SK-N-SH (cell line): ENCODE results near the gene PDGFC.

Source experiments
- GATA2 ChIP-seq: sonication (generic); formaldehyde crosslinking; IDR thresholded peaks from 2 replicates; pipeline ENCODE4 v1.5.0; 2020; ENCODE audit warnings: mild to moderate bottlenecking, missing genetic modification reagents
- MXI1 ChIP-seq: IDR thresholded peaks from 2 replicates; pipeline ENCODE4 v1.6.1; 2012; ENCODE audit warnings: mild to moderate bottlenecking, low read depth, low read length, improper control_type of control experiment
- RAD21 ChIP-seq: IDR thresholded peaks from 2 replicates; pipeline ENCODE4 v1.6.1; 2012; ENCODE audit warnings: mild to moderate bottlenecking, low read length
- SMC3 ChIP-seq: IDR thresholded peaks from 2 replicates; pipeline ENCODE4 v1.6.1; 2012; ENCODE audit warnings: low read depth, low read length, improper control_type of control experiment
- TAF1 ChIP-seq: IDR thresholded peaks from 2 replicates; pipeline ENCODE4 v1.6.1; 2012; ENCODE audit warnings: low read depth, mild to moderate bottlenecking, low read length, moderate library complexity, borderline replicate concordance
- TF ChIP-seq, protein P1 (sequence below): fragments of 200-600 bp; sonication (generic); IDR thresholded peaks from 2 replicates; pipeline ENCODE4 v1.6.1; 2017; ENCODE audit warnings: antibody characterized with exemption, mild to moderate bottlenecking, moderate library complexity
- TF ChIP-seq, protein P2 (sequence below): IDR thresholded peaks from 2 replicates; pipeline ENCODE4 v1.6.1; 2012; ENCODE audit warnings: mild to moderate bottlenecking, low read depth, low read length, moderate library complexity
- TF ChIP-seq, protein P3 (sequence below): IDR thresholded peaks from 2 replicates; pipeline ENCODE4 v1.4.0; 2012; ENCODE audit warnings: low read depth, borderline replicate concordance

DNA sequence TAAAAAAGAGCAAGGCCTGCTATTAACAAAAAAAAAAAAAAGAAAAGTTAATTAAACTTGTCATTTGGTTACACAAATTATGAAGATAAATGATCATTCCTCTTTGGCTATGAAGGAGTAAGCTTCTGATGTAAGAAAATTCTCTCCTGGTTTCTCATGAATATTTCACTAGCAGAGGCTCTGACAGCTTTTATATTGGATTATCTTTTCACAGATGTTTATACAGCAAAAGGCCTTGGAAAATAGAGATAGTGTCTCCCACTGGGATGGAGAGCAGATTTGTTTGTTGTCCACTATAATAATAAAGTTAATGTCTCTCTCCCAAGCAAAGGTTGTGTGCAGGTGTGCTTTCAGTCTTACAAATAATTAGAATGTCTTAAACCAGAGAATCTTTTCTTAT is 40.7 kb upstream of the PDGFC start:
- TF ChIP-seq, protein P1, sequence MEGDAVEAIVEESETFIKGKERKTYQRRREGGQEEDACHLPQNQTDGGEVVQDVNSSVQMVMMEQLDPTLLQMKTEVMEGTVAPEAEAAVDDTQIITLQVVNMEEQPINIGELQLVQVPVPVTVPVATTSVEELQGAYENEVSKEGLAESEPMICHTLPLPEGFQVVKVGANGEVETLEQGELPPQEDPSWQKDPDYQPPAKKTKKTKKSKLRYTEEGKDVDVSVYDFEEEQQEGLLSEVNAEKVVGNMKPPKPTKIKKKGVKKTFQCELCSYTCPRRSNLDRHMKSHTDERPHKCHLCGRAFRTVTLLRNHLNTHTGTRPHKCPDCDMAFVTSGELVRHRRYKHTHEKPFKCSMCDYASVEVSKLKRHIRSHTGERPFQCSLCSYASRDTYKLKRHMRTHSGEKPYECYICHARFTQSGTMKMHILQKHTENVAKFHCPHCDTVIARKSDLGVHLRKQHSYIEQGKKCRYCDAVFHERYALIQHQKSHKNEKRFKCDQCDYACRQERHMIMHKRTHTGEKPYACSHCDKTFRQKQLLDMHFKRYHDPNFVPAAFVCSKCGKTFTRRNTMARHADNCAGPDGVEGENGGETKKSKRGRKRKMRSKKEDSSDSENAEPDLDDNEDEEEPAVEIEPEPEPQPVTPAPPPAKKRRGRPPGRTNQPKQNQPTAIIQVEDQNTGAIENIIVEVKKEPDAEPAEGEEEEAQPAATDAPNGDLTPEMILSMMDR = no peak
- TF ChIP-seq, protein P2, sequence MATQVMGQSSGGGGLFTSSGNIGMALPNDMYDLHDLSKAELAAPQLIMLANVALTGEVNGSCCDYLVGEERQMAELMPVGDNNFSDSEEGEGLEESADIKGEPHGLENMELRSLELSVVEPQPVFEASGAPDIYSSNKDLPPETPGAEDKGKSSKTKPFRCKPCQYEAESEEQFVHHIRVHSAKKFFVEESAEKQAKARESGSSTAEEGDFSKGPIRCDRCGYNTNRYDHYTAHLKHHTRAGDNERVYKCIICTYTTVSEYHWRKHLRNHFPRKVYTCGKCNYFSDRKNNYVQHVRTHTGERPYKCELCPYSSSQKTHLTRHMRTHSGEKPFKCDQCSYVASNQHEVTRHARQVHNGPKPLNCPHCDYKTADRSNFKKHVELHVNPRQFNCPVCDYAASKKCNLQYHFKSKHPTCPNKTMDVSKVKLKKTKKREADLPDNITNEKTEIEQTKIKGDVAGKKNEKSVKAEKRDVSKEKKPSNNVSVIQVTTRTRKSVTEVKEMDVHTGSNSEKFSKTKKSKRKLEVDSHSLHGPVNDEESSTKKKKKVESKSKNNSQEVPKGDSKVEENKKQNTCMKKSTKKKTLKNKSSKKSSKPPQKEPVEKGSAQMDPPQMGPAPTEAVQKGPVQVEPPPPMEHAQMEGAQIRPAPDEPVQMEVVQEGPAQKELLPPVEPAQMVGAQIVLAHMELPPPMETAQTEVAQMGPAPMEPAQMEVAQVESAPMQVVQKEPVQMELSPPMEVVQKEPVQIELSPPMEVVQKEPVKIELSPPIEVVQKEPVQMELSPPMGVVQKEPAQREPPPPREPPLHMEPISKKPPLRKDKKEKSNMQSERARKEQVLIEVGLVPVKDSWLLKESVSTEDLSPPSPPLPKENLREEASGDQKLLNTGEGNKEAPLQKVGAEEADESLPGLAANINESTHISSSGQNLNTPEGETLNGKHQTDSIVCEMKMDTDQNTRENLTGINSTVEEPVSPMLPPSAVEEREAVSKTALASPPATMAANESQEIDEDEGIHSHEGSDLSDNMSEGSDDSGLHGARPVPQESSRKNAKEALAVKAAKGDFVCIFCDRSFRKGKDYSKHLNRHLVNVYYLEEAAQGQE = no peak
- TF ChIP-seq RAD21 (no peak), SMC3 (no peak), TAF1 (no peak), GATA2 (CRISPR knock-in tag) (no peak), MXI1 (no peak)
- TF ChIP-seq, protein P3, sequence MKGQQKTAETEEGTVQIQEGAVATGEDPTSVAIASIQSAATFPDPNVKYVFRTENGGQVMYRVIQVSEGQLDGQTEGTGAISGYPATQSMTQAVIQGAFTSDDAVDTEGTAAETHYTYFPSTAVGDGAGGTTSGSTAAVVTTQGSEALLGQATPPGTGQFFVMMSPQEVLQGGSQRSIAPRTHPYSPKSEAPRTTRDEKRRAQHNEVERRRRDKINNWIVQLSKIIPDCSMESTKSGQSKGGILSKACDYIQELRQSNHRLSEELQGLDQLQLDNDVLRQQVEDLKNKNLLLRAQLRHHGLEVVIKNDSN = no peak
